HEK293T (cell line): ENCODE data around the gene CABP2.

Experiments used
- ARNT ChIP-seq: fragments of 450-650 bp; IDR thresholded peaks from 2 replicates; pipeline ENCODE4 v1.6.1; 2017; ENCODE audit warnings: mild to moderate bottlenecking
- BHLHE40 ChIP-seq: fragments of 450-650 bp; IDR thresholded peaks from 2 replicates; pipeline ENCODE4 v1.6.1; 2016; ENCODE audit warnings: mild to moderate bottlenecking, moderate library complexity, borderline replicate concordance
- CTBP1 ChIP-seq: fragments of 450-650 bp; IDR thresholded peaks from 2 replicates; pipeline ENCODE4 v1.6.1; 2016; ENCODE audit warnings: borderline replicate concordance
- ELF4 ChIP-seq: fragments of 450-650 bp; IDR thresholded peaks from 2 replicates; pipeline ENCODE4 v1.6.1; 2017; ENCODE audit warnings: antibody characterized with exemption
- FOXK2 ChIP-seq: fragments of 450-650 bp; IDR thresholded peaks from 2 replicates; pipeline ENCODE4 v1.6.1; 2016; ENCODE audit warnings: mild to moderate bottlenecking
- FOXM1 ChIP-seq: fragments of 450-650 bp; IDR thresholded peaks from 2 replicates; pipeline ENCODE4 v1.6.1; 2017; ENCODE audit warnings: mild to moderate bottlenecking, borderline replicate concordance
- HDGF ChIP-seq: fragments of 450-650 bp; IDR thresholded peaks from 2 replicates; pipeline ENCODE4 v1.6.1; 2017; ENCODE audit warnings: antibody characterized with exemption, borderline replicate concordance
- NFRKB ChIP-seq: fragments of 450-650 bp; IDR thresholded peaks from 2 replicates; pipeline ENCODE4 v1.6.1; 2016; ENCODE audit warnings: mild to moderate bottlenecking, moderate library complexity
- SP1 ChIP-seq: fragments of 450-650 bp; IDR thresholded peaks from 2 replicates; pipeline ENCODE4 v1.6.1; 2017
- SUZ12 ChIP-seq: fragments of 450-650 bp; IDR thresholded peaks from 2 replicates; pipeline ENCODE4 v1.6.1; 2016; ENCODE audit warnings: mild to moderate bottlenecking
- ZNF384 ChIP-seq: fragments of 450-650 bp; IDR thresholded peaks from 2 replicates; pipeline ENCODE4 v1.6.1; 2016

- TF ChIP-seq FOXM1 (no peak), CTBP1 (no peak), HDGF (no peak), BHLHE40 (no peak), NFRKB (no peak), ELF4 (no peak), SUZ12 (no peak), ZNF384 (no peak), SP1 (no peak), FOXK2 (no peak), ARNT (no peak)
Observed at GRCh38 chr11:67500831-67501715, 22.2 kb downstream of the CABP2 start.
